GM12878 (cell line): Measurements from ENCODE around the gene TEN1. TPM values are rescaled to one million over a fixed set of nuclear protein-coding genes. Genes with fewer than 3 reads are reported as not detected.

Experiments
- ATAC-seq: fragments of 200-7000 bp; cut with Tn5 transposase; 3 replicates; pipeline ENCODE4 v1.9.1; 2020; ENCODE audit warnings: mild to moderate bottlenecking, moderate library complexity
- Bru-seq: library from RNA; stranded (reverse); fragments of 400-500 nt; gene quantifications from one replicate; lab custom pipeline; 2021; lab: Mats Ljungman, UMichigan
- BruChase-seq, 2 experiments: library from RNA; stranded (reverse); fragments of 400-500 nt; gene quantifications; one replicate each; lab custom pipeline; 2021; lab: Mats Ljungman, UMichigan
- BruUV-seq: library from RNA; stranded (reverse); fragments of 400-500 nt; replicated peaks from 2 replicates; lab custom pipeline; 2021; lab: Mats Ljungman, UMichigan
- CTCF ChIA-PET: fragments of 300-600 bp; sonication (Branson Sonifier 250); formaldehyde crosslinking; extraction: SDS; loops from one replicate; lab custom pipeline; 2021; ENCODE audit warnings: inconsistent platforms; lab: Yijun Ruan, JAX
- POLR2A ChIA-PET: fragments of 350-600 bp; formaldehyde crosslinking; extraction: SDS; loops from one replicate; lab custom pipeline; 2021; ENCODE audit warnings: inconsistent platforms; lab: Charles Lee
- RAD21 ChIA-PET: fragments of 300-600 bp; sonication (Branson Sonifier 250); formaldehyde crosslinking; loops from one replicate; lab custom pipeline; 2023; ENCODE audit warnings: antibody characterized with exemption; ENCODE audit not compliant: unreplicated experiment; lab: Charles Lee
- SMC1A ChIA-PET: fragments of 300-600 bp; sonication (Branson Sonifier 250); formaldehyde crosslinking; loops from one replicate; lab custom pipeline; 2023; ENCODE audit not compliant: unreplicated experiment, uncharacterized antibody; lab: Charles Lee
- DNase-seq: peaks from one replicate; pipeline ENCODE4 v3.0.0-alpha.2; 2011; ENCODE audit warnings: low read depth, low spot score
- FAIRE-seq: peaks from 3 replicates; lab custom pipeline; 2011; peaks lifted over from hg19 to GRCh38; lab: Jason Lieb, UNC
- H2AFZ ChIP-seq: 2 replicates; pipeline ENCODE4 v1.6.0; 2011; ENCODE audit warnings: low read depth, low read length, control low read depth; ENCODE audit not compliant: control insufficient read depth
- H3K27ac ChIP-seq: 2 replicates; pipeline ENCODE4 v1.5.1; 2011; ENCODE audit warnings: control low read depth; ENCODE audit not compliant: control insufficient read depth, insufficient read depth
- H3K27me3 ChIP-seq, 2 experiments: replicated peaks in 1 of 2; 2 replicates each; pipeline versions ENCODE4 v1.6.0 to v1.6.1; 2011; ENCODE audit warnings: low read length in 1 of 2; ENCODE audit not compliant: control insufficient read depth in 2 of 2, insufficient read depth in 2 of 2
- H3K36me3 ChIP-seq, 2 experiments: 2 replicates each; pipeline ENCODE4 v1.5.1; 2011; ENCODE audit warnings: low read length in 1 of 2; ENCODE audit not compliant: control insufficient read depth in 2 of 2, insufficient read depth in 2 of 2
- H3K4me1 ChIP-seq: 2 replicates; pipeline ENCODE4 v1.6.1; 2011; ENCODE audit warnings: mild to moderate bottlenecking, low read length, moderate library complexity, mixed read lengths; ENCODE audit not compliant: control insufficient read depth, insufficient read depth
- H3K4me2 ChIP-seq: 2 replicates; pipeline ENCODE4 v1.6.0; 2011; ENCODE audit warnings: control low read depth; ENCODE audit not compliant: control insufficient read depth, insufficient read depth
- H3K4me3 ChIP-seq: fragments of 200-600 bp; sonication (generic); 2 replicates; pipeline ENCODE4 v1.5.1; 2016
- H3K79me2 ChIP-seq: 2 replicates; pipeline ENCODE4 v1.6.0; 2011; ENCODE audit warnings: low read length; ENCODE audit not compliant: control insufficient read depth, insufficient read depth
- H3K9ac ChIP-seq: 2 replicates; pipeline ENCODE4 v1.8.0; 2011; ENCODE audit warnings: low read length, control low read depth, mixed read lengths; ENCODE audit not compliant: control insufficient read depth, insufficient read depth
- H3K9me3 ChIP-seq: replicated peaks from 3 replicates; pipeline ENCODE4 v1.5.1; 2011; ENCODE audit warnings: mild to moderate bottlenecking, low read length; ENCODE audit not compliant: control insufficient read depth, insufficient read depth
- H4K20me1 ChIP-seq: 2 replicates; pipeline ENCODE4 v1.6.0; 2011; ENCODE audit not compliant: control insufficient read depth, insufficient read depth
- EGR1 ChIP-seq, 2 experiments: IDR thresholded peaks; 1 replicate in 1 of 2; 2 replicates in 1 of 2; pipeline ENCODE4 v1.6.1; 2011 to 2012; ENCODE audit warnings: low read depth in 2 of 2, low read length in 2 of 2, borderline replicate concordance in 1 of 2, mild to moderate bottlenecking in 1 of 2, moderate library complexity in 1 of 2
- HCFC1 ChIP-seq: fragments of 150-350 bp; IDR thresholded peaks from 2 replicates; pipeline ENCODE4 v1.6.1; 2014; ENCODE audit warnings: low read length
- NR2C1 ChIP-seq: fragments of 450-650 bp; IDR thresholded peaks from 2 replicates; pipeline ENCODE4 v1.6.1; 2017; ENCODE audit warnings: antibody characterized with exemption, mild to moderate bottlenecking, moderate library complexity
- PRDM15 ChIP-seq: fragments of 450-650 bp; formaldehyde crosslinking; IDR thresholded peaks from 2 replicates; pipeline ENCODE4 v1.4.0; 2020; ENCODE audit warnings: mild to moderate bottlenecking, moderate library complexity
- SP1 ChIP-seq: IDR thresholded peaks from one replicate; pipeline ENCODE4 v1.6.1; 2011; ENCODE audit warnings: low read depth, low read length
- TAF1 ChIP-seq: IDR thresholded peaks from 2 replicates; pipeline ENCODE4 v1.6.1; 2011; ENCODE audit warnings: mild to moderate bottlenecking, low read depth, low read length, borderline replicate concordance
- USF1 ChIP-seq: IDR thresholded peaks from 2 replicates; pipeline ENCODE4 v1.6.1; 2011; ENCODE audit warnings: borderline replicate concordance, low read depth, mild to moderate bottlenecking, moderate library complexity, mixed read lengths, low read length; ENCODE audit not compliant: insufficient read depth; ENCODE audit errors: extremely low read length
- ZBTB4 ChIP-seq: fragments of 450-650 bp; formaldehyde crosslinking; IDR thresholded peaks from 2 replicates; pipeline ENCODE4 v1.4.0; 2022; ENCODE audit warnings: mild to moderate bottlenecking, moderate library complexity
- WGBS: methylation state at CpG from one replicate; pipeline ENCODE4 v1.1.6; 2016; ENCODE audit warnings: low lambda C conversion rate; ENCODE audit not compliant: insufficient replicate concordance, insufficient coverage; ENCODE audit errors: missing lambda C conversion rate; 5-methylcytosine and 5-hydroxymethylcytosine counted together
- in situ Hi-C: fragments of 300-500 bp; cut with MboI; formaldehyde crosslinking; loops from 9 replicates; pipeline ENCODE4 v1.14.3; 2018; ENCODE audit warnings: mixed read lengths
- intact Hi-C: fragments of 100-400 bp; cut with micrococcal nuclease; formaldehyde crosslinking; loops from one replicate; pipeline ENCODE4 v1.14.2; 2022; ENCODE audit not compliant: unreplicated experiment
- long read RNA-seq, 2 experiments: library from polyadenylated mRNA; unstranded; transcript quantifications; one replicate each; pipeline ENCODE4 v2.0.0, GENCODE V29; 2019 to 2020
- polyA minus RNA-seq, 3 experiments: library from RNA; depleted of rRNA, polyadenylated mRNA; stranded (reverse); fragments of >200 nt; gene quantifications; 2 replicates each; pipeline ENCODE4 v1.2.3, GENCODE V29; 2011
- polyA plus RNA-seq, 11 experiments: library from polyadenylated mRNA; depleted of rRNA in 4 of 11; unstranded in 6 of 11; stranded (reverse) in 5 of 11; fragments of >200 nt; fragmentation: Nextera tagmentation in 4 of 11; fragmentation: Illumina TruSeq in 1 of 11; extraction: Ambion mirVana in 4 of 11; extraction: Trizol in 1 of 11; gene quantifications; 1 replicate in 1 of 11; 2 replicates in 10 of 11; pipeline versions ENCODE4 v1.2.1 to v1.2.3, GENCODE V29; 2011 to 2016; ENCODE audit warnings: inconsistent platforms in 2 of 11, missing spikeins in 2 of 11, low read depth in 1 of 11
- total RNA-seq, 4 experiments: library from RNA; depleted of rRNA in 3 of 4; stranded (reverse); fragments of >200 nt in 3 of 4; fragmentation: Illumina TruSeq in 1 of 4; extraction: Trizol in 1 of 4; gene quantifications; 2 replicates each; pipeline versions ENCODE4 v1.2.1 to v1.2.3, GENCODE V29; 2013 to 2021

TEN1 gene
- total RNA-seq (2013; cell fraction: nucleolus; rRNA removed): 13.9 and 15.2 TPM in 2 replicates
- total RNA-seq (2014; rRNA removed) (18.2 and 20.2 TPM in 2 replicates), total RNA-seq (2014; rRNA removed; fragmentation: Illumina TruSeq; extraction: Trizol) (15.1 and 15.6 TPM in 2 replicates), total RNA-seq (2021) (19.1 and 20.8 TPM in 2 replicates), polyA plus RNA-seq (2011; rRNA removed) (11.2 and 18.9 TPM in 2 replicates), polyA plus RNA-seq (2014; fragmentation: Illumina TruSeq; extraction: Trizol) (1.3 and 9.8 TPM in 2 replicates), polyA plus RNA-seq (2014; fragmentation: Nextera tagmentation; extraction: Ambion mirVana) (1 to 10 TPM; 1.1 to 5.4 TPM), polyA plus RNA-seq (2014; rRNA removed) (33.1 and 35.9 TPM in 2 replicates), polyA plus RNA-seq (2016; fragmentation: Nextera tagmentation; extraction: Ambion mirVana) (10 to 100 TPM; 16.6 to 23.0 TPM), polyA minus RNA-seq (2011; rRNA and poly(A)+ RNA removed) (11.5 and 16.8 TPM in 2 replicates), Bru-seq, nascent RNA (percentile 57 among the genes with signal in this experiment), BruChase-seq, experiment 1, labeled RNA remaining after a 6-hour chase (percentile 90 among the genes with signal in this experiment), BruChase-seq, experiment 2, labeled RNA remaining after a 2-hour chase (percentile 80 among the genes with signal in this experiment)
- 13.4 TPM for polyA plus RNA-seq (2011; ENCODE audit: low read depth)
- 27.6 and 44.7 TPM in 2 replicates for polyA plus RNA-seq (2011; cell fraction: cytosol; rRNA removed)
- polyA plus RNA-seq (2011; cell fraction: nucleus; rRNA removed): 48.1 and 50.7 TPM in 2 replicates
- 21.5 and 24.1 TPM in 2 replicates for polyA plus RNA-seq (2012)
- polyA minus RNA-seq (2011; cell fraction: cytosol; rRNA and poly(A)+ RNA removed): 2.5 TPM in 1 of 2 replicates, not detected in the other
- 2.2 TPM in 2 replicates for polyA minus RNA-seq (2011; cell fraction: nucleus; rRNA and poly(A)+ RNA removed)
- long read RNA-seq, experiment 1, transcript TEN1-201 (4 exons, 994 nt): major isoform, 20 of 24 reads
- long read RNA-seq, experiment 1, partial matches to known transcripts: 1 of 24 reads
- long read RNA-seq, experiment 1, other reads (novel, unspliced or antisense): 3 of 24 reads
- long read RNA-seq, experiment 2, transcript TEN1-201 (4 exons, 994 nt): major isoform, 14 of 17 reads
- long read RNA-seq, experiment 2, partial matches to known transcripts: 1 of 17 reads
- long read RNA-seq, experiment 2, other reads (novel, unspliced or antisense): 2 of 17 reads

GRCh38 chr17:75978938-75979704 lies at the start of gene TEN1, which contains the start of gene ACOX1:
Gene TEN1, plus strand, starts transcription at chr17:75979240. Its CDS starts 6,953 bp downstream, at chr17:75986193.
Gene ACOX1, minus strand, starts transcription at chr17:75979166. Its CDS starts 93 bp downstream, at chr17:75979073.
- Histone ChIP-seq H3K36me3 (no peaks in the 10 kb centered on the region), H3K79me2 (peaks cover 20% of the 10 kb centered on the region), H3K27me3 (no peaks in the 10 kb centered on the region), H3K9me3 (no peaks in the 10 kb centered on the region), H3K4me2 (peak within 1 kb of the TSS; percentile 98), H3K4me3 (peak within 1 kb of the TSS; percentile 87), H3K9ac (peak within 1 kb of the TSS; percentile 99), H3K4me1 (peaks cover 6% of the 10 kb centered on the region), H4K20me1 (no peaks in the 10 kb centered on the region), H2AFZ (peak within 1 kb of the TSS; percentile 96), H3K27ac (peak within 1 kb of the TSS; percentile 99)
- ChIA-PET CTCF (interaction anchor here (0.5 to 2.0 kb wide), 10 partner anchors 13 to 502 kb away, joined by 3 to 14 read pairs (median 3); partner anchors contain the start of genes CDK3 and MRPL38), POLR2A (interaction anchor here (0.5 to 1.2 kb wide), 9 partner anchors 9 to 195 kb away, joined by 3 to 8 read pairs (median 5); partner anchors contain the start of genes FBF1, TRIM65, UNK and WBP2), SMC1A (interaction anchor here (0.6 to 2.1 kb wide), 6 partner anchors 14 to 216 kb away, joined by 3 to 6 read pairs (median 4); no protein-coding TSS in a partner anchor), RAD21 (interaction anchor here (0.9 to 1.2 kb wide), 7 partner anchors 13 to 85 kb away, joined by 3 to 11 read pairs (median 4); partner anchors contain the start of genes FBF1 and MRPL38)
- FAIRE-seq (peak; percentile 73), ATAC-seq (peak; percentile 98), DNase-seq (peak; percentile 80)
- 1% methylated on average over 71 of the region's 72 CpGs for WGBS
- BruUV-seq: no TSS peak
- intact Hi-C loops (no loop called here), in situ Hi-C loops (no loop called here)
- TF ChIP-seq PRDM15 (peak; percentile 76), NR2C1 (no peak), EGR1 (IDR thresholded peaks at IDR 0.05; ENCODE audit: borderline replicate concordance in 1 of 2, low read depth in 2 of 2, low read length in 2 of 2) (peak in 1 of 2 experiments; percentile 70; a peak in 1 of 3 replicates), TAF1 (peak; percentile 98), HCFC1 (0 out of 2 replicates have a peak, but pooled peaks have one; percentile 48), SP1 (peak; percentile 56), ZBTB4 (CRISPR knock-in tag) (peak; percentile 67; the same call in 1 of the 2 replicates), USF1 (peak; percentile 94)
